H1 (cell line): Measurements from ENCODE around the gene ADAMTS9.

Source experiments
- BRCA1 ChIP-seq: IDR thresholded peaks from 2 replicates; pipeline ENCODE4 v1.6.1; 2012; ENCODE audit warnings: low read depth, low read length, improper control_type of control experiment
- MAFK ChIP-seq: IDR thresholded peaks from 2 replicates; pipeline ENCODE4 v1.6.1; 2012; ENCODE audit warnings: low read depth, mild to moderate bottlenecking, improper control_type of control experiment, low read length
- TF ChIP-seq, protein P1 (sequence below), 3 experiments: IDR thresholded peaks; 1 replicate in 2 of 3; 2 replicates in 1 of 3; pipeline versions ENCODE4 v1.5.1 to v1.6.1; 2011; ENCODE audit warnings: low read length in 3 of 3, mild to moderate bottlenecking in 3 of 3, inconsistent platforms in 2 of 3, low read depth in 1 of 3, moderate library complexity in 1 of 3; ENCODE audit not compliant: insufficient read depth in 1 of 3; ENCODE audit errors: control extremely low read depth in 1 of 3

GRCh38 chr3:64732576-64732975, 44.8 kb upstream of the ADAMTS9 start:
- TF ChIP-seq, protein P1, sequence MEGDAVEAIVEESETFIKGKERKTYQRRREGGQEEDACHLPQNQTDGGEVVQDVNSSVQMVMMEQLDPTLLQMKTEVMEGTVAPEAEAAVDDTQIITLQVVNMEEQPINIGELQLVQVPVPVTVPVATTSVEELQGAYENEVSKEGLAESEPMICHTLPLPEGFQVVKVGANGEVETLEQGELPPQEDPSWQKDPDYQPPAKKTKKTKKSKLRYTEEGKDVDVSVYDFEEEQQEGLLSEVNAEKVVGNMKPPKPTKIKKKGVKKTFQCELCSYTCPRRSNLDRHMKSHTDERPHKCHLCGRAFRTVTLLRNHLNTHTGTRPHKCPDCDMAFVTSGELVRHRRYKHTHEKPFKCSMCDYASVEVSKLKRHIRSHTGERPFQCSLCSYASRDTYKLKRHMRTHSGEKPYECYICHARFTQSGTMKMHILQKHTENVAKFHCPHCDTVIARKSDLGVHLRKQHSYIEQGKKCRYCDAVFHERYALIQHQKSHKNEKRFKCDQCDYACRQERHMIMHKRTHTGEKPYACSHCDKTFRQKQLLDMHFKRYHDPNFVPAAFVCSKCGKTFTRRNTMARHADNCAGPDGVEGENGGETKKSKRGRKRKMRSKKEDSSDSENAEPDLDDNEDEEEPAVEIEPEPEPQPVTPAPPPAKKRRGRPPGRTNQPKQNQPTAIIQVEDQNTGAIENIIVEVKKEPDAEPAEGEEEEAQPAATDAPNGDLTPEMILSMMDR (IDR thresholded peaks at IDR 0.05; ENCODE audit: control extremely low read depth in 1 of 3, insufficient read depth in 1 of 3, low read depth in 1 of 3, low read length in 3 of 3), result no peak
- no peak for TF ChIP-seq BRCA1
- TF ChIP-seq MAFK, result no peak
